HG02678 (cell line): ENCODE data around the gene SYNGR4.
"Not testable (repeated sequence)": the region's sequence is repeated elsewhere in the genome, so short reads cannot be mapped to it uniquely, and the experiment has no call there.

Experiments used
- ATAC-seq: cut with Tn5 transposase; IDR thresholded peaks from one replicate; pipeline ENCODE4 v1.9.1; 2021; ENCODE audit warnings: mild to moderate bottlenecking, moderate library complexity; ENCODE audit not compliant: unreplicated experiment

The SYNGR4 gene

GRCh38 chr19:48370955-48371354, 6.8 kb downstream of the SYNGR4 start:
- no peak for ATAC-seq

GRCh38 chr19:48371367-48371766, 7.2 kb downstream of the SYNGR4 start:
- no peak for ATAC-seq

GRCh38 chr19:48371771-48372170, 7.6 kb downstream of the SYNGR4 start:
- not testable (repeated sequence) for ATAC-seq

GRCh38 chr19:48372904-48373303, 8.7 kb downstream of the SYNGR4 start:
- ATAC-seq = no peak

GRCh38 chr19:48373567-48373966, 9.4 kb downstream of the SYNGR4 start:
- no peak for ATAC-seq

- ATAC-seq = no peak
Observed at GRCh38 chr19:48378194-48378570, 14.0 kb downstream of the SYNGR4 start.

GRCh38 chr19:48379058-48379457, 14.9 kb downstream of the SYNGR4 start:
- no peak for ATAC-seq

- ATAC-seq = no peak
Observed at GRCh38 chr19:48381178-48381950, 17.2 kb downstream of the SYNGR4 start.

GRCh38 chr19:48382286-48382685, 18.1 kb downstream of the SYNGR4 start:
- ATAC-seq = no peak

GRCh38 chr19:48385461-48386087, 21.4 kb downstream of the SYNGR4 start:
- ATAC-seq = no peak

- ATAC-seq = no peak
Observed at GRCh38 chr19:48386981-48387380, 22.8 kb downstream of the SYNGR4 start.

GRCh38 chr19:48390188-48391099, 26.3 kb downstream of the SYNGR4 start:
- ATAC-seq = no peak

GRCh38 chr19:48391100-48392005, 27.2 kb downstream of the SYNGR4 start, which contains the start of gene KDELR1:
Gene KDELR1 (minus strand): TSS chr19:48391551. CDS start chr19:48391358, 193 bp downstream.
- ATAC-seq = peak; percentile 81

GRCh38 chr19:48392006-48392344, 27.8 kb downstream of the SYNGR4 start:
- ATAC-seq = not testable (repeated sequence)

- no peak for ATAC-seq
Observed at GRCh38 chr19:48392860-48393558, 28.8 kb downstream of the SYNGR4 start.

GRCh38 chr19:48393559-48394330, 29.6 kb downstream of the SYNGR4 start, which contains the start of gene GRIN2D:
Gene GRIN2D (plus strand): TSS chr19:48393668. CDS start chr19:48398393, 4,725 bp downstream.
- no peak for ATAC-seq

GRCh38 chr19:48394331-48395169, 30.4 kb downstream of the SYNGR4 start:
- no peak for ATAC-seq

GRCh38 chr19:48395170-48395455, 30.9 kb downstream of the SYNGR4 start:
- no peak for ATAC-seq
